Measurements from ENCODE around the gene ZNF804A.
"Not testable (repeated sequence)": the region's sequence is repeated elsewhere in the genome, so short reads cannot be mapped to it uniquely, and the experiment has no call there.

The ZNF804A gene

DNA sequence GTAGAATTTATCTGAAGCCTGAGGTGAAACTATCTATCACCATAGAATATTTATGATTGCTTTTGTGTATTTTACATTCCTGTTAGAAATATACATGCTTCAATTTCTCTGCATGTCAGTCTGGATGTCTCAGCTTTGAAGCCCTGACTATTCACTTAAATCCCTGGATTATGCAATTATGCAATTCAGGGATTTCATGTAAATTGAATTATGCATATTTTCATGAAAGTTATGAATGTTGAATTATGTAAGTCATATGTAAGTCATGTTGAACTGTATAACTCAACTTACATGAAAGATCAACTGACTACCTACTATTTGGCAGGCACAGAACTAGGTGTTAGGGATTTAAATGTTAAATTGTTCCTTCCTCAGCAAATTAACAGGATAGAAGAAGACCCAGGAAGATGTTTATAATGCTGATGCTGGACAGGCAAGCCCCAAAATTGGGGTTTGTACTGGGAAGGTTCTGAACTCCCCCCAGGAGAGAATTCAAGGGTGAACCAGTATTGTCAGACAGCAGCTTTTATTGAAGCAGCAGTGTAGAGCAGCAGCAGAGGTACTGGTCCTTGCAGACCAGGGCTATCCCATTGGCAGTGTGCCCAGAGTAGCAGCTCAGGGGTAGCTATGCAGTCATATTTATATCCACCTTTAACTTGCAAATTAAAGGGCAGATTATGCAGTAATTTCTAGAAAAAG is 236.5 kb downstream of the ZNF804A start:
- no peak for DNase-seq

DNA sequence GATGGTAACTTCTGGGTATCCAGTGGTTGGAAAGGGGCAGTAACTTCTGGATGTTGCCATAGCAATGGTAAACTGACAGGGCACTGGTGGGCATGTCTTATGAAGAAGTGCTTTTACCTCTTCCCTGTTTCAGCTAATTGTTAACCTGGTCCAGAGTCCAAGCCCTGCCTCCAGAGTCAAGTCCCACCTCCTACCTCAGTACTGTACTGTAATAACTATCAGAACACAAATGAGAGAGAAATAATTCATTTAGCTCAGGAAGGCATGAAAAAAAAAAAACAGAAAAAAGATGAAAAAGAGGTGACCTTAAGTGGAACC is 237.0 kb downstream of the ZNF804A start:
- DNase-seq, result no peak

DNA sequence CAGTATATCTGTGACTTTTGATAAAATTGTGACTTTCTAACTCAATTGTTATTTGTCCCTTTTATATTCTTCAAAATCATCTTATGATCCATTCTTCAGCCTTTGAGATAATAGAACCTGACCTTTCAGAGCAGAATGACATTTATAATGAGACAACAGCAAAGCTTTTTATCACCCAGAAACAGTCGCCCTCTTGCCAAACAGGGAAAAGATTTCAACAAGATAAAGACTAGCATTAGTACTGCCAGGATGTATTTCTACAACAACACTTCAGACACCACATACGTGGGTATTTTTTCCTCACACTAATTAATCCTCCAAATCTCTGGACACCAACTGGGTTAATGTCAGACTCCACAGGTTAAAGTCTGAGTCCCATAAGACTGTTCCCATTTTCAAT is 249.0 kb downstream of the ZNF804A start:
- DNase-seq, result no peak

DNA sequence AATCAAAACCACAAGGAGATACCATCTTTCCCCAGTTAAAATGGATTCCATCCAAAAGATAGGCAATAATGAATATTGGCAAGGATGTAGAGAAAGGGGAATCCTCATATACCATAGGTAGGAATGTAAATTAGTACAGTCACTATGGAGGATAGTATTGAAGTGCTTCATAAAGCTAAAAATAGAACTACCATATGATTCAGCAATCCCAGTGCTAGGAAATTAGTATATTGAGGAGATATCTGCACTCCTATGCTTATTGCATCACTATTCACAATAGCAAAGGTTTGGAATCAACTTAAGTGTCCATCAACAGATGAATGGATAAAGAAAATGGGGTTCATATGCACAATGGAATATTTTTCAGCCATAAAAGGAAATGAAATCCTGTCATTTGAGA is 251.2 kb downstream of the ZNF804A start:
- DNase-seq, result no peak

DNA sequence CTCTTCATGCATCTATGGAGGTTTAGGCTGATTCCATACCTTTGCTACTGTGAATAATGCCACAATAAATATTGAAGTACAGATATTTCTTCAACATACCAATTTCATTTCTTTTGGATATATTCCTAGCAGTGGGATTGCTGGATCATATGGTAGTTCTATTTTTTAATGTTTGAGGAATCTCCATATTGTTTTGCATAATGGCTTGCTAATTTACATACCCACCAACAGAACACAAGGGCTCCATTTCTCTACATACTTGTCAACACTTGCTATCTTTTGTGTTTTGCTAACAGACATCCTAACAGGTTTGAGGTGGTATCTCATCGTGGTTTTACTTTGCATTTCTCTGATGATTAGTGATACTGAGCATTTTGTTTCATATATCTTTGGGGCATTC is 253.2 kb downstream of the ZNF804A start:
- no peak for DNase-seq

DNA sequence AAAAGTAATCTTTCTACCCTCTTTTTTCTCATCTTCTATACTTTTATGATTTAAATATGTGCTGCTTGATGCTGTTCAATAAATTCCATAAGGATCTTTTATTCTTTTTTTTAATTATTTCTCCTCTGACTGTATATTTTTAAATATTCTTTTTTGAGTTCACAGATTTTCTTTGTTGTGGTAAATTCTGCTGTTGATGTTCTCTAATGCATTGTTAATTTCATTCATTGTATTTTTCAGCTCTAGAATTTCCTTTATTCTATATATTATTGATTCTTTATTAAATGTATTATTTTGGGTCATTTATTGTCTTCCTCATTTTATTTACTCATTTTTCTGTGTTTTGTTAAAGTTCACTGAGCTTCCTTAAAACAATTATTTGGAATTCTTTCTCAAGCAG is 260.9 kb downstream of the ZNF804A start:
- no peak for DNase-seq

DNA sequence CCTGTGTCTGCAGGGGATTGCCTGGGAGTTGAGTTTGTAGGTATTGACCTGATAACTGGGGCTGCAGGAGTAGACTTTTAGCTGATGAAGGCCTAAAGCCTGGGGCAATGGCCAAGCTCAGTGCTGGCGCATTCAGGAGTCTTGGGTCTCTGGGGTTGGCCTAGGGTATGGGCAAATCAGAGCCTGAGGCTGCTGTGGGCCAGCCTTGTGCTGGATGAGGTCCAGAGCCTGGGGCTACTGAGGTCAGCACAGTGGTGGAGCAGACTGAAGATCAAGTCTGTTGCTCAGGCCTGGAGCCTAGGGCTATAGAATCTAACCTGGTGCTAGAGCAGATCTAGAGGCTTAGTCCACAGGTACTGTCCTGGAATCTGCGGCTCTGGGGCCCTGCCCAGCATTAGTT is 262.4 kb downstream of the ZNF804A start:
- no peak for DNase-seq

DNA sequence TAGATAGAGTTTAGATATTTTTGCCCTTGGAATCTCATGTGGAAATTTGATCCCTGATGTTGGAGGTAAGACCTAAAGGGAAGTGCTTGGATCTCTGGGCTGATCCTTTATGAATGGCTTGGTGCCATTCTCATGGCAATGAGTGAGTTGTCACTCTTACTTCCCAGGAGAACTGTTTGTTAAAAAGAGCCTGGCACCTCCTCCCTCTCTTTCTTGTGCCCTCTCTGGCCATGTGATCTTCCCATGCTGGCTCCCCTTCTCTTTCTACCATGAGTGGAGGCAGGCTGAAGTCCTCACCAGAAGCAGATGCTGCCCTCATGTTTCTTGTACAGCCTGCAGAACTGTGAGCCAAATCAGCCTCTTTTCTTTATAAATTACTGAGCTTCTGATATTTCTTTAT is 276.9 kb downstream of the ZNF804A start:
- no peak for DNase-seq

DNA sequence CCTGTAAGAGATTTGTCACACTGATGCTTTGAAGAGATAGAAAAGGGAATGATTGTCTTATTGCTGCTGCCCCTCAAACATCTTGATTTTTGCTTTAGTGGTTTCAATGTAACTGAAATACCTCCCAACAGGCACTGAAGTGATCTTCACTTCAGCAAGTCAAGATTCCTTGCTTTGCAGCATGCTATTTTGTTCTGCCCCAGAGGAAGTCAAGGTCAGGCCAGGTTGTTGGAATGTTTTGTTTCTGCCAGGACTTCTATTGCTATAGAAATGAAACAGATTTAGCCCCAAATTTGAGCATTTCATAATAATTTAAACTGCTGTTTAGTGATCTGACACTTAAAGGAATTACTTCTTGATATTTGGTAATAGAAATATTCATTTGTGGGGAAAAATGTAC is 277.6 kb downstream of the ZNF804A start:
- no peak for DNase-seq

DNA sequence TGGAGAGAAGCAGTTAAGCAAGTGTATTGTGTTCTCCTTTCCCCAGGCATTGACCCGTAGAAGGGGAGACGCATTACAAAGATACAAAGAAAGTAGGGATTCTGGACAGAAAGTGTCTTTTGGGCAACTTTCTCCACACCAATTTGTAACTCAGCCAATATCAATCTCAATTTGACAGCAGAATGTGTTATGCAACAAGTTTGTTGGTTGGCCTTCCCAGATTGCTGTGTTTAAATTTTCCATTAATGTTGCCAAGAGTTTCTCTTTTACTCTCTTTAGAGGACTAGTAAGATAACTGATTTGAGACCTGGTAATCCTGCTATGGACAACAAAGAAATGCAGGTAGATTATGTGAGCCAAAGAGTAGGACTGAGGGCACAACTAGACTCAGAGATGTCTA is 279.6 kb downstream of the ZNF804A start:
- no peak for DNase-seq

DNA sequence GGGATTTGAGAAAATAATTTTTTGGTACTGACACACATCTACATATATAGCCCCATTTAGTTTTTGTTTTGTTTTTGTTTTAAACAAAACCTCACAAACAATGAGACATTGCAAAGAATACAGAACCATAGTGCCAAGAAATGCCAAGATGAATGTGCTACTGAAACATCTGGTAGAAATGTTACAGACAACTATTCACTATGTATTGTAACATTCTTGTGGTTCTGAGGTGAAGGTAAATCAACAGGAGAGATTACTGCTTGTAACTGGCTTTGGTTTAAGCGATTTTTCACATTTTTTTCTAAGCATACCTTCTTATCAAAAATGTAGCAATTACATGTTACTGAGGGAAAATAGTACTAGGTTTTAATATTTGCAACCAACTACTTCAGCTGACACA is 281.3 kb downstream of the ZNF804A start:
- DNase-seq, result no peak

DNA sequence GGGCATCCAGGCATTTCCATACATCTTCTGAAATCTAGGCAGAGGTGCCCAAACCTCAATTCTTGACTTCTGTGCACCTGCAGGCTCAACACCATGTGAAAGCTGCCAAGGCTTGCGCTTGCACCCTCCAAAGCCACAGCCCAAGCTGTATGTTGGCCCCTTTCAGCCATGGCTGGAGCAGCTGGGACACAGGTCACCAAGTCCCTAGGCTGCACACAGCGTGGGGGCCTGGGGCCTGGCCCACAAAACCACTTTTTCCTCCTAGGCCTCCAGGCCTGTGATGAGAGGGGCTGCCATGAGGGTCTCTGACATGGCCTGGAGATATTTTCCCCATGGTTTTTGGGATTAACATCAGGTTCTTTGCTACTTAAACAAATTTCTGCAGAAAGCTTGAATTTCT is 288.3 kb downstream of the ZNF804A start:
- DNase-seq, result not testable (repeated sequence)

DNA sequence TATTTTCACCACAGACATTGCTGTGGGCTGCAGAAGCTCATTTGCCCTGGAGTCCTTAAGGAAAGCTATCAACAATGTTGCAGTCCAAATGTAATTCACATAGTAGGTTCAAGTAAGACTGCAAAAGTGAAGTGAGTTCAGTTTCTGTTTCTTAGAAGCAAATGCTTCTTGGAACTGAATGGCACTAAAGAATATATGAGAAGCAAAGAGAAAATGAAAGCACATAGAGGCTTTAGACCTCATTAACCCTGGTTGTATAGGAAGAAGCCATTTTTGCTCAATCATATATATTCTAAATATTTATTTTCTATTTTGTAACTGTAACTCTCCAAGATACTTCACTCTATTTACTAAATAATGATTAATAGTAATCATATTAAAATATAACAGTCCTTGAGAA is 292.0 kb downstream of the ZNF804A start:
- no peak for DNase-seq

DNA sequence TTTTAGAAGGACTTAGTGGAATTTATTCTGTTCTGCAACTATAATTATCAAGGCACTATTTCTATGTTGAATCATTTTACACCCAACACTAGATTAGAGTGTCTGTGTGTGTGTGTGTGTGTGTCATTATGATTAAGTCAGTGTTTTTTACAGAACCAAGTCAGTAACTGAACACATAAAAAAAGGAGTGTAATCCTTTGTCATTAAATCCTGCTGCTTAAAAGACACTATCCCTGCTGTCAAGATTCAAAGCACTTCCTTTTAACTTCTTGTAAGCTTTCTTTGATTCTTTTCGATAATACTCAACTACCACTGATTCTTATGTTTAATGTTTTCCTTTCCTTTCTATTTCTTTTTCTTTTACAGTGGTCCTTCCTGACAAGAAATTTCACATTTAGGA is 306.7 kb downstream of the ZNF804A start:
- no peak for DNase-seq

DNA sequence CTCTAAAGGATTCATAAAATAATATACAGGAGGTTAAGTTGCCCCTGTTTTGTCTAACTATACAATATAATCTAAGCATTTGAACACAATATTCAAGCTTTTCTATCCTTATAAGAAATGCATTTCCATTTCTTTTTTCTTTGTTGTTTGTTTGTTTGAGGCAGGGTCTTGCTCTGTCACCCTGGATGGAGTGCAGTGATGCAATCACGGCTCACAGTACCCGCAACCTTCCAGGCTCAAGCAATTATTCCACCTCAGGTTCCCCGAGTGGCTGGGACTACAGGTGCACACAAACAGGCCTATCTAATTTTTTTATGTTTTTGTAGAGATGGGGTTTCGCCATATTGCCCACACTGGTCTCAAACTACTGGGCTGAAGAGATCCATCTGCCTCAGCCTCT is 307.8 kb downstream of the ZNF804A start:
- no peak for DNase-seq

DNA sequence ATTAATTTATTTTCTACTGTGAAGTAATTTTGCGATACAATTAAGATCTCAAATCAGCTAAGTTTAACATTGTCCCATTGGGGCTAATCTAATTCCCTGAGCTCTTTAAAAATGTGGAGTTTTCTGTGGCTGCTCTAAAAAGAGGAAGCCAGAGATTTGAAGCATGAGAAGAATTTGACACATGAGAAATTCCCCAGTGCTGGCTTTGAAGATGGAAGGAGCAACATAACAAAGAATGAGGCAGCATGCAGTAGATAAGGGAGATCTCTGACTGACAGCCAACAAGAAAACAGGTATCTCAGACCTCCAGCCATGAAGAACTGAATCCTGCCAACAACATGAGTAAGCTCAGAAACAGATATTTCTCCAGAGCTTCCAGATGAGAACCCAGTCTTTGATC is 308.4 kb downstream of the ZNF804A start:
- no peak for DNase-seq

DNA sequence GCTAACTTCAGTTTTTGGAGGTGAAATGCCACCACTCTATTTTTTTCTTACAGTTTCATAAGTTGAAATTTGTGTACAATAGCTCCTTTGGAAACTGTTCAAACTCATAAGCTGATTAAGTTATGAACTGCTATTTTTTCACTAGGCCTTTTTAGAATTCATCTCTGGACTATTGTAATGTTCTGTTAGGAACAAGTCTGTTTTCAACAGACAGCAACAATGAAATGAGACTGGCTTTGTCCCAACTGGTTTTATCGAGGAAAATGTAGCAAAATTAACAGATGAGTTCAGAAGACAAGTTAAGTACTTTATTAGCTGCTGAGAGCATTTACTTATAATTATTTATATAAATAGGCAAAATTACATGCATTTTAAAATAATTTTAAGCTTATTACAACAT is 310.6 kb downstream of the ZNF804A start:
- DNase-seq, result no peak

DNA sequence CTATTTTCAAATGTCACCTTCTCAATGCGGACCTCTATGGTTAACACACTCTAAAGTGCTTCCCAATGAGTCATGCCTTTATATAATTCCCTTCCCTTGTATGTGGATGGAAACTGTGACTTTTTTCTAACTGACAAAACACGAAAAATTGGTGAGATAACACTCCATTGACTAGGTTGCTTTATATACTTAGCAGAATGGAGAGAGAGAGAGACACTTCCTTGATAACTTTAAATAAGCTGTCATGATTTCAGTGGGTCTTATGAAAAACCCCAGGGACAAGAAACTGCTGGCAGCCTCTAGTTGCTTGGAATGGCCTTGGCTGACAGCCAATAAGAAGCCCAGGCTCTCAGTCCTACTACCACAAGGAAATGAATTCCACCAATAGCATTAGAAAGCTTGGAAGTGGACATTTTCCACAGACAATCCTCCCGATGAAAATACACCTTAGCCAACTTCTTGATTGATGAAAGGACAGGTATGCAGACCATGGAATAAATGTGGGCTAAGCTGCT is 322.2 kb downstream of the ZNF804A start:
- DNase-seq, result no peak

DNA sequence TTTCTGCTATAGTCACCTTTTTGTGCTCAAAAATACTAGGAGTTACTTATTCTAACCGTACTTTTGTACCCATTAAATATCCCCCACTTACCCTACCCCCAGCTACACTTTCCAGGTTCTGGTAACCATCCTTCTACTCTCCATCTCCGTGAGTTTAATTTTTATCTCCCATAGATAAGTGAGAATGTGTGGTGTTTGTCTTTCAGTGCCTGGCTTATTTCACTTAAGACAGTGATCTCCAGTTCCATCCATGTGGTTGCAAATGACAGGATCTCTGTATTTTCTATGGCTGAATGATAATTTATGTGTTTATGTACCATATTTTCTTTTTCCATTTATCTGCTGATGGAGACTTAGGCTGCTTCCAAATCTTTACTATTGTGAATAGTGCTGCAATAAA is 323.3 kb downstream of the ZNF804A start:
- DNase-seq, result no peak

DNA sequence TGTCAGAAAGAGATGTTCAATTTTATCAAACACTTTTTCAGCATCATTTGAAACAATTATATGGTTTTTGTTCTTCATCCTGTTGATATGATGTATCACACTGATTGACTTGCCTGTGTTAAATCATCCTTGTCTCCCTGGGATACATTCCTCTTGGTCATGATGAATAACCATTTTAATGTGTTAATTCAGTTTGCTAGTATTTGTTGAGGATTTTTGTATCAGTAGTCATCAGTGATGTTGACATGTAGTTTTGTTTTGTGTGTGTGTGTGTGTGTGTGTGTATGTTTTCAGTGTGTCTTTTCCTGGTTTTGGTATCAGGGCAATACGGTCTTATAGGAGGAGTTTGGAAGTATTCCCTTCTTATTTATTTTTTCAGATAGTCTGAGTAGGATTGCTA is 325.4 kb downstream of the ZNF804A start:
- DNase-seq, result no peak

DNA sequence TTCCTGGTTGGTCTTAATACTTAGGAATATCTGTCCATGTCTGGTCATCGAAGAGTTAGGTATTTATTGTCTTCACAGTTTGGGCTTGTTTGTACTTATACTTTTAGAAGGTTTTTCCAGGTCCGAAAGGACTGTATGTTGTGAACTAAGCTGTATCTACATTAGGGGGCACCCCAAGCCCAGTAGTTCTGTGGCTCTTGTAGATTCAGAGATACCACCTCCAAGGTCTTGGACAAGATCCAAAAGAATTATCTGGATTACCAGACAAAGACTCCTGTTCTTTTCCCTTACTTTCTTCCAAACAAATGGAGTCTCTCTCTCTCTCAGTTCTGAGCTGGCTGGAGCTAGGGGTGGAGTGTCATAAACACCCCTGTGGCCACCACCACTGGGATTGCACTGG is 328.7 kb downstream of the ZNF804A start:
- DNase-seq, result no peak

DNA sequence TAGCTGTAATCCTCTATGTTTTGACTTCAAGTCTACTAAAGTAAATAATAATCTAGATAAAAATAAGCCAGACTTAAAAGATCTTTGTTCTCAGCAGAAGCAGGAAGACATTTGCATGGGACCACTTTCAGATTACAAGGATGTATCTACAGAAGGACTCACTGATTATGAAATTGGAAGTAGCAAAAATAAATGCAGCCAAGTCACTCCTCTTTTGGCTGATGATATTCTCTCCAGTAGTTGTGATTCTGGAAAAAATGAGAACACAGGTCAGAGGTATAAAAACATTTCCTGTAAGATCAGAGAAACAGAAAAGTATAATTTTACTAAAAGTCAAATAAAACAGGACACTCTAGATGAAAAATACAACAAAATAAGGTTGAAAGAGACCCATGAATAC is 338.4 kb downstream of the ZNF804A start:
- no peak for DNase-seq

DNA sequence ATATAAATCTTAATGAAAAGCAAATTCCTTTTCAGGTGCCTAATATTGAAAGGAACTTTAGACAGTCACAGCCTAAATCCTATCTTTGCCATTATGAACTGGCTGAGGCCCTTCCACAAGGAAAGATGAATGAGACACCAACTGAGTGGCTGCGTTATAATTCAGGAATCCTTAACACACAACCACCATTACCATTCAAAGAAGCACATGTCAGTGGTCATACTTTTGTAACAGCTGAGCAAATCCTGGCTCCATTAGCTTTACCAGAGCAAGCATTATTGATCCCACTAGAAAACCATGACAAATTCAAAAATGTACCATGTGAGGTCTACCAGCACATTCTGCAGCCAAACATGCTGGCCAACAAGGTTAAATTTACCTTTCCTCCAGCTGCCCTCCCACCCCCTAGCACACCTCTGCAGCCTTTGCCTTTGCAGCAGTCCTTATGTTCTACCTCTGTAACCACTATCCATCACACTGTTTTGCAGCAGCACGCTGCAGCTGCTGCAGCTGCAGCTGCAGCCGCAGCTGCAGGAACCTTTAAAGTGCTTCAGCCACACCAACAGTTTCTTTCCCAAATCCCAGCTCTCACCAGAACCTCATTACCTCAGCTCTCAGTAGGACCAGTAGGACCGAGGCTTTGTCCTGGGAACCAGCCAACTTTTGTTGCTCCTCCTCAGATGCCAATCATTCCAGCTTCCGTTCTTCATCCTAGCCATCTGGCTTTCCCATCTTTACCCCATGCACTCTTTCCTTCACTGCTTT is 340.1 kb downstream of the ZNF804A start:
- DNase-seq, result no peak

DNA sequence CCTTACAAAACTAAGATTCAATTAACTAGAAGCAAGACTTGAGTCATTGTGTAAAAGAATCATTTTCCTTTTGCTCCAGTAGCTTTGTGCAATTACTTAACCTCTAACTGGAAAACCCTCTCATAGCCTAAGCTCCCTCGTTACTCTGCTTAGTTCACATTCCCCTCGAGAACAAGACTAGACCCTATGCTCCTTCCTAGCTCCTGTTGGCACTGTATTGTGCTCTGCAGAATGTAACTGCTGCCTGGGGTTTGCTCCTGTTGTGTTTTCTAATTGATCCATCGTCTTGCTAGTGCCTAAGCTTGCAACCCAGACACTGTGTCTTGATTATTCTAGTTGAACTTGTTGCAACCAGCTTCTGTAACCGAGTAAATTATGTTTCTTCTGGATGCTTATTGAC is 347.0 kb downstream of the ZNF804A start:
- DNase-seq, result no peak

DNA sequence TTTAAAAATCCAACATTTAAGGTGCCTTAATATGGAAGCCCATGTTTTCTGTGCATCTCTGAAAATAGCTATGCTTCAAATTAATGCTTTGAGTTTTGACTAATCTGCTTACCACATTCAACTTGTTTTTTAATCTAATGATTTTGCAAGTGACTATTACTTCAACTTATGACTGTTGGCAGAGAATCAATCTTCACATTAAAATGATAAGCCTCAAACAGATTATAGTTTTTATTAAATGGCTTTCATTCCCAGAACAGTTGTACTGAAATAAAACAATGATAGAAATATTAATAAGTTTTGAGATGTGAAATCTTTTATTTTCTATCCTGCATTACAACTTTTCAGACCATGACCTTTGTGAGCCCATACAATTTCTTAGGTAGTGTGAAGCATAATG is 347.5 kb downstream of the ZNF804A start:
- no peak for DNase-seq

Measured in hippocampal formation (tissue), 2 donors.